KG1 (cell line): ENCODE results near the gene OXA1L.
"Not testable (repeated sequence)": the region's sequence is repeated elsewhere in the genome, so short reads cannot be mapped to it uniquely, and the experiment has no call there.

Experiments used
- DNase-seq: peaks from one replicate; lab custom pipeline; 2025; lab: John Stamatoyannopoulos, UW

Gene OXA1L

GRCh38 chr14:22801716-22802115 is 35.2 kb downstream of the OXA1L start:
- no peak for DNase-seq

GRCh38 chr14:22802860-22803686 is 36.6 kb downstream of the OXA1L start:
- no peak for DNase-seq

DNA sequence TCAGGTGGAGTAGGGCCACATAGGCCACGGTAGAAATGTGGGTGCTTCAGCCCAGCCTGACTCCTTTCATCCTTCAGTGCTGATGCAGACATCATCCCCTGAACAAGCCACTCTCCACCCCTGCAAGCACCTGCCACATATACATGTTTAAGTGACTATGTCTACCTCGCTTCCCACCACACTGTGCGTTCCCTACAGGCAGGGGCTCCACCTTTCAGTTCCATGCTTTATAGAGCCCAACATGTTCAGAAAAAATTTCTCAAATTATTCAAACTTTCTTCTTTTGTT is 37.1 kb downstream of the OXA1L start:
- DNase-seq = no peak

DNA sequence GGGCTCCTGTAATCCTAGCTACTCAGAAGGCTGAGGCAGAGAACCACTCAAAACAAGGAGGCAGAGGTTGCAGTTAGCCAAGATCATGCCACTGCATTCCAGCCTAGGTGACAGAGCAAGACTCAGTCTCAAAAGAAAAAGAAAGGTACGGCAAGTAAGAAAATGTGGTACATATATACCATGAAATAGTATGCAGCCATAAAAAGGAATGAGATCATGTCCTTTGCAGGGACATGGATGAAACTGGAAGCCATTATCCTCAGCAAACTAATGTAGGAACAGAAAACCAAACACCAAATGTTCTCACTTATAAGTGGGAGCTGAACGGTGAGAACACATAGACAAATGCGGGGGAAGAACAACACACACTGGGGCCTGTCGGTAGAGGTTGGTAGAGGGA is 38.7 kb downstream of the OXA1L start:
- not testable (repeated sequence) for DNase-seq

DNA sequence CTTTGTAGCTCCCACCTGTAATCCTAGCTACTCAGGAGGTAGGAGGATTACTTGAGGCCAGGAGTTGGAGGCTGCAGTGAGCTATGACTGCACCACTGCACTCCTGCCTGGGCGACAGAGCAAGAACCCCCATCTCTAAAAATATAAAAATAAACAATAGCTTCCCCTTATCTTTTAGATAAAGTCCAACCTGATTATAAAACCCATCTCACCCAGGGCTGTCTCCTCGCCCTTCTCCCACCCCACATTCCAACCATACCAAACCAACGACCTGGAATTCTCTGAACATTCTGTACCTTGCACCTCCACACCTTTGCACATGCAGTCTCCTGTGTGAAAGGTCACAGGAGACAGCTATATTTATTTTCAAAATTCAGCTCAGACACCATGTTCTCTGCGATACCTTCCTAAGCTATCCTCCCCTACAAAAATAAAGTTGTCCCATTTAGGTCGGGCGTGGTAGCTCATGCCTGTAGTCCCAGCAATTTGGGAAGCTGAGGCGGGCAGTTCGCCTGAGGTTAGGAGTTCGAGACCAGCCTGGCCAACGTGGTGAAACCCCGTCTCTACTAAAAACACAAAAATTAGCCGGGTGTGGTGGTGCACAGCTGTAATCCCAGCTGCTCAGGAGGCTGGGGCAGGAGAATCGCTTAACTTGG is 41.1 kb downstream of the OXA1L start:
- DNase-seq = no peak

DNA sequence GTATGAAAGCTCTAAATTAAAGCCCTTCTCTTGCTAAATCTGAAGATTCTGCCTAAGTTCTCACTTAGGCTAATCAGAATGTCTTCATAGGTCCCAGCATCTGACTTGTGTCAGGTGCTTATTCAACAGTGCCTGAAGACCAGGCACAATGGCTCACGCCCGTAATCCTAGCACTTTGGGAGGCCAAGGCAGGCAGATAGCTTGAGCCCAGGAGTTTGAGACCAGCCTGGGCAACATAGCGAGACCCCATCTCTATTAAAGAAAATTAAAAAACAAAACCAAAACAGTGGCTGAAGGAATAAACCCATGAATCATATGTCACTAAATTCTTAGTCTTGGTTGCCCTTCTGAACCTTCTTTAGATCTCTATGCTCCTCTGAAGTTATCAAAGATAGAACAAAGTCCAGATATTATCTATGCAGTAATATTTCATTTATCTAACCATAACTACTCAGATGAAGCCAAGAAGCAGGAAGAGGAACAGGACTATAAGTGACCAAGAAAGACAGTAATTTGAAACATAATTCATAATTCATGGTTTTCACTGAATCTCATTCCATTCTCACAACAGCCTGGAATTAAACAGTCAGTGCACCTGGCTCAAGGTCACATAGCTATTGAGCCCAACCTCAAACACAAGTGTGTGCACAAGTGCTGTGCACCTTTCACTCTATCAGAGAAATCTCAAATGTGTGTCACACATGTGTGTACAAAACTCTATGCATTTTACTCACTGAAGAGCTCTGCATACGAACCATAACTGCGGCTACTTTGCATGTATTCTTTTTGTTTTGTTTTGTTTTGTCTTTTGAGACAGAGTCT is 42.1 kb downstream of the OXA1L start:
- DNase-seq = no peak

- no peak for DNase-seq
These were observed 45.2 kb downstream of the OXA1L start for GRCh38 chr14:22811722-22812121.

- DNase-seq = no peak
These were observed 46.3 kb downstream of the OXA1L start for GRCh38 chr14:22812744-22813143.

- no peak for DNase-seq
These were observed 46.7 kb downstream of the OXA1L start for GRCh38 chr14:22813145-22813544.

GRCh38 chr14:22814373-22814772 is 47.9 kb downstream of the OXA1L start:
- DNase-seq = no peak

DNA sequence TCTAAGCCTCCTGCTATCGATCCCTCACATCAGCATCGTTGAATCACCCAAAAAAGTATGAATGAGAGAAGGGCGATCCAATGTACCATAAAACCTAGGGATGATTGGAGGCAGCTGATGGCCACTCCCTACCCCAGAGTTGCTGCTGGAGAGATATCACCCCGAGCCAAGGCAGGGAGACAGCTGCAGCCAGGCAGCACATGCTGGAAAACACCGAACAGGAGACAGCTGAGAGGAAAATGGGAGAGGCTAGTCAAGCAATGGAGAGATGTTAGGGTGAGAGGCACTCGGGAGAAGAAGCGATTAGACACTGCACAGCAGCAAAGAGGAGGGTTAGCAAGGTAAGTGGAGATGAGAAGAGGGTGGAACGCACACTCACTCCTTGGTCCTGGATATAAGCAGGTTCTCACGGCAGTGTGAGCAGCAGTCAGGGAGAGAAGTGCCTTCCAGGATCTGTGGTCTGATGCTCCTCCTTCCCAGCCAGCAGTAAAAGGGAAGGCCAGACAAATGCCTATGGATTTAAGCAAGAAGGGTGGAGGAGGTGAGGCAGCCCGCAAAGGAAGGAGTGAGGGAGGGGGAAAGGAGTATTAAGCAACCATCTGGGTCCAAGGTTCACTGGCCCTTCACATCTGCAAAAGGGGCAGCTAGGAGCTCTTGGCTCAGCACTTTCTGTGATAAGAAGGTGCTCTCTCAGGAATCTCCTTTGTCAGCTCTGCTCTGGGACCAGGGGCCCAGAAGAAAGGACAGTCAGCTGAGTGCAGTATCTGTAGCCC is 48.6 kb downstream of the OXA1L start, which contains the start of gene SLC7A7:
TSS of gene SLC7A7 (minus strand) at position 495 of the 773 bp plus-strand sequence. CDS start 2,037 bp downstream, outside the sequence.
- no peak for DNase-seq

DNA sequence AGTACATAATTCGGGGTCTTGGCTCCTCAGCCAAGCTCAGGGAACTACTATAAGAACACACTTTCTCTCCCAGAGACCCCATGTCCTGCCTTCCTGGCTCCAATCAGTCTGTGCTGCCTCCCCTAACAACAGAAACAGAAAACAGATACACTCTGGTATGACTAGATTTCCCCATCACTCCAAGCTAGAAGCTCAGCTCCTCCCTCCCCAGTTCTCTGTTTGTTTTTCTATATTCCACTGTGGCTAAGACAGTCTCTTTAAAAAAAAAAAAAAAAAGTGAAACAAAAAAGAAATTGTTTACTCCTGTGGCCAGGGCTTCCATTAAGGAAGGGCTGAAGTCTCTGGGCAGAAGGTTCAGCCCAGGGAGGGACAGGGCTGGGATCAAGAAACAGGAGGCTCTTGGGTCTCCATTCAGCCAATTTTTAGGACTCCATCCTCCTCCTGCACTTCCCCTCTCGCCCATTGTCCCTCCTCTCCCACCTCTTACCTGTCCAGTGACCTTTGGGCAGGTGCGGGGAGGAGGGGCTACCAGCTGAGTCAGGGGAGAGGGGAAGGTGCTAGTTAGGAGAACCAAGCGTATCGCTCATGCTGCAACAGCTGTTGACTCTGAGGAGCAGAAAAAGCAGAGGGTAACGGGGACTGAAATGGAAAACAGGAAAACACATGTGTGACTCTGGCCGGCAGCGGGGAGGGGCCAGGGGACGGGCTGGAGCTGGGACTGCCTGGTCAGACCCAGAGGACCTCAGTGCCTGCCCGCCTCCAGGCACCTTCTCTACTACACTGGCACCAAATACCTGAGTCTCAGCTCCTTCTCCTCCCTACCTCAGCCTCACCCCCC is 52.9 kb downstream of the OXA1L start:
- DNase-seq = no peak

DNA sequence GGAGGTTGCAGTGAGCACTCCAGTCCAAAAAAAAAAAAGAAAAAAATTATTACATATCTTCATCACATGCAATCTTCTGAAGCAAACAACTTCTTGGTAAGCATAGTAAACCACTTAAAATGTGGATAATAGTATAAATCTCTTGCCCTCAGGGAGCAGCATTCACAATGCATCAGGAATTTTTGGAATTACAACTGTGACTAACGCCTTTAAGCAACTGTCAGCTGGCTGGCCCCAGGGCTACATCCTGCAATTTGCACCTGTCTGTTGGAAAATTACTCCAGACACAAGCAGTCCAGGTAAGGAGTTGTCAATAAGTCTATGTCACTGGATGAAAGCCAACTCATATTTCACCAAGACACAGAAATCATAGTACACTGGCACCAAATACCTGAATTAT is 54.2 kb downstream of the OXA1L start:
- no peak for DNase-seq

DNA sequence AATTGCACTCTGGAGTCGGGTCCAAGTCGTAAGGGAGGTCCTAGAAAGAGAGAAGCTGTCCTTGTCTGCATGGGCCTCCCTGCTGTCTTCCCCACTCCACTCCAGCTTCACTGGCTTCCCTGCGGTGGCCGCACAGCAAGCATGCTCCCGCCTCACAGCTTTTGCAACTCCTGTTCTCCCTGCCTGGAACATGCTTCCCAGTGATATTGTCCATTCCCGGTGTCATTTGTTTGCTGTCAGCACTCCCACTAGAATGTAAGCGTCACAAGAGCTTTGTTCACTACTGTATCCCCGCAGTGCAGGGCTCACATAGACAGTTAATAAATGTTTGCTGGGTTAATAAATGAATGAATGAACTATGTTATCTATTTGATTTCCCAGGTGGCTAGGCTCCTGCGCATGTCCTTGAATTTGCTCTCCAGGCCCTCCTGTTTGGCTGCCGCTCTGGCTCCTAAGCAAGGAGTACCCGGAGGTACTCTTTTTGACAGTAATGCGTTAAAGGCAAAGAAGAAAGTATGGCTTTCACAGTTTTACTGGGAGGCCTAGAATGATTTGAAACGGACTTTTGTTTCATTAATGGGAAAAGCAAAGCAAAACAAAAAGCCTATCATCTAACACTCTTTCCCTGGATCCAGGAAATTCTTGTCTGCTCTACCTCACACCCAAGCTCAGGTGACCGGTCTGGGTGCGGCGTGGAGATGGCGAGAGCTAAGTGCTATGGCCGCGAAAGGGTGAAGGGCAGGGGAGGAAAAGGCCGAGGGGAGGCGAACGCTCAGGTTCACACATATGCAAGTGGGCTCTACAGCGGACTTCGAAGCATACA is 54.9 kb downstream of the OXA1L start:
- DNase-seq = no peak

GRCh38 chr14:22822016-22822570 is 55.6 kb downstream of the OXA1L start:
- no peak for DNase-seq
